HCT116 (cell line): ENCODE results near the gene CFAP58. TPM values are rescaled to one million over a fixed set of nuclear protein-coding genes. Genes with fewer than 3 reads are reported as not detected.

ENCODE experiments used
- ATAC-seq: fragments of 200-7000 bp; cut with Tn5 transposase; 2 replicates; pipeline ENCODE4 v1.9.1; 2020; ENCODE audit warnings: mild to moderate bottlenecking, moderate library complexity
- BruUV-seq: library from RNA; stranded (reverse); fragments of 400-500 nt; replicated peaks from 2 replicates; lab custom pipeline; 2021; lab: Mats Ljungman, UMichigan
- CTCF ChIA-PET: fragments of 300-600 bp; sonication (Branson Sonifier 250); formaldehyde crosslinking; loops from one replicate; lab custom pipeline; 2021; ENCODE audit warnings: antibody characterized with exemption; lab: Charles Lee
- POLR2A ChIA-PET: fragments of 300-600, 350-600 bp; sonication (Branson Sonifier 250); formaldehyde crosslinking; loops from one replicate; lab custom pipeline; 2021; ENCODE audit warnings: antibody characterized with exemption; lab: Charles Lee
- RAD21 ChIA-PET, 2 experiments: fragments of 300-600 bp; sonication (Branson Sonifier 250); formaldehyde crosslinking; loops; one replicate each; lab custom pipeline; 2023; ENCODE audit warnings: low total read pairs in 2 of 2; ENCODE audit not compliant: uncharacterized antibody in 2 of 2, unreplicated experiment in 2 of 2, low non-redundant PET in 1 of 2; lab: Charles Lee
- DNase-seq: peaks from one replicate; pipeline ENCODE4 v3.0.0-alpha.2; 2010; ENCODE audit warnings: low read depth, low spot score
- H2AFZ ChIP-seq: fragments of 200-600 bp; shearing (Covaris generic), sonication (generic); 2 replicates; pipeline ENCODE4 v1.6.1; 2017; ENCODE audit warnings: low read depth, mixed run types, mixed read lengths, antibody characterized with exemption, low read length; ENCODE audit not compliant: poor library complexity, severe bottlenecking
- H3K27ac ChIP-seq: 2 replicates; pipeline ENCODE4 v1.5.1; 2012; ENCODE audit warnings: low read depth, low read length
- H3K27me3 ChIP-seq: fragments of 200-600 bp; sonication (generic); 2 replicates; pipeline ENCODE4 v1.6.1; 2016; ENCODE audit warnings: mixed run types, low read length, mixed read lengths; ENCODE audit not compliant: insufficient read depth
- H3K36me3 ChIP-seq, 2 experiments: fragments of 200-500 bp in 1 of 2; fragments of 200-600 bp in 1 of 2; sonication (Bioruptor generic) in 1 of 2; sonication (generic) in 1 of 2; 2 replicates each; pipeline versions ENCODE4 v1.5.1 to v1.6.1; 2014 to 2016; ENCODE audit warnings: low read length in 2 of 2, inconsistent platforms in 1 of 2, mixed read lengths in 1 of 2, mixed run types in 1 of 2; ENCODE audit not compliant: insufficient read depth in 2 of 2, control insufficient read depth in 1 of 2
- H3K4me1 ChIP-seq, 2 experiments: fragments of 200-600 bp in 1 of 2; sonication (generic) in 1 of 2; 2 replicates each; pipeline versions ENCODE4 v1.5.1 to v1.6.1; 2012 to 2017; ENCODE audit warnings: low read length in 2 of 2, inconsistent platforms in 1 of 2, mild to moderate bottlenecking in 1 of 2, mixed read lengths in 1 of 2, mixed run types in 1 of 2, moderate library complexity in 1 of 2; ENCODE audit not compliant: insufficient read depth in 2 of 2, control insufficient read depth in 1 of 2
- H3K4me2 ChIP-seq: fragments of 200-600 bp; sonication (generic); 2 replicates; pipeline ENCODE4 v1.6.1; 2017; ENCODE audit warnings: mixed run types, low read length, mixed read lengths
- H3K4me3 ChIP-seq, 2 experiments: fragments of 200-600 bp in 1 of 2; sonication (generic) in 1 of 2; replicated peaks in 1 of 2; 2 replicates each; pipeline ENCODE4 v1.5.1; 2011 to 2016; ENCODE audit warnings: low read length in 2 of 2, control low read depth in 1 of 2, low read depth in 1 of 2, mild to moderate bottlenecking in 1 of 2, mixed read lengths in 1 of 2, mixed run types in 1 of 2
- H3K79me2 ChIP-seq: fragments of 200-600 bp; sonication (generic); 2 replicates; pipeline ENCODE4 v1.6.1; 2017; ENCODE audit warnings: mild to moderate bottlenecking, mixed run types, low read length, moderate library complexity, mixed read lengths; ENCODE audit not compliant: insufficient read depth
- H3K9ac ChIP-seq: fragments of 200-600 bp; sonication (generic); 2 replicates; pipeline ENCODE4 v1.6.1; 2016; ENCODE audit warnings: low read length, mixed read lengths
- H3K9me2 ChIP-seq: fragments of 200-600 bp; sonication (generic), shearing (Covaris generic); 2 replicates; pipeline ENCODE4 v1.6.1; 2017; ENCODE audit warnings: mixed run types, mild to moderate bottlenecking, moderate library complexity; ENCODE audit not compliant: insufficient read depth
- H3K9me3 ChIP-seq, 2 experiments: fragments of 200-500 bp in 1 of 2; fragments of 200-600 bp in 1 of 2; sonication (Bioruptor generic) in 1 of 2; sonication (generic) in 1 of 2; 2 replicates each; pipeline ENCODE4 v1.6.1; 2014 to 2017; ENCODE audit warnings: low read length in 2 of 2, mixed read lengths in 2 of 2, inconsistent platforms in 1 of 2, low read depth in 1 of 2, mild to moderate bottlenecking in 1 of 2, mixed run types in 1 of 2, moderate library complexity in 1 of 2; ENCODE audit not compliant: control insufficient read depth in 1 of 2, insufficient read depth in 1 of 2
- H4K20me1 ChIP-seq: fragments of 200-600 bp; sonication (generic), shearing (Covaris generic); 2 replicates; pipeline ENCODE4 v1.6.1; 2017; ENCODE audit warnings: mixed run types, mild to moderate bottlenecking, moderate library complexity; ENCODE audit not compliant: insufficient read depth
- ATF3 ChIP-seq: IDR thresholded peaks from 2 replicates; pipeline ENCODE4 v1.6.1; 2012
- CBX3 ChIP-seq: IDR thresholded peaks from 2 replicates; pipeline ENCODE4 v1.6.1; 2012; ENCODE audit warnings: low read depth
- CEBPB ChIP-seq: IDR thresholded peaks from 2 replicates; pipeline ENCODE4 v1.6.1; 2012; ENCODE audit warnings: low read depth
- EGR1 ChIP-seq: IDR thresholded peaks from 2 replicates; pipeline ENCODE4 v1.6.1; 2012; ENCODE audit warnings: low read depth
- ELF1 ChIP-seq: IDR thresholded peaks from 2 replicates; pipeline ENCODE4 v1.6.1; 2012; ENCODE audit warnings: low read depth, borderline replicate concordance
- EZH2phosphoT487 ChIP-seq: fragments of 200-600 bp; IDR thresholded peaks from 2 replicates; pipeline ENCODE4 v1.6.1; 2018; ENCODE audit warnings: antibody characterized with exemption, borderline replicate concordance
- FOSL1 ChIP-seq: IDR thresholded peaks from 2 replicates; pipeline ENCODE4 v1.6.1; 2012; ENCODE audit warnings: low read depth
- JUND ChIP-seq: IDR thresholded peaks from 2 replicates; pipeline ENCODE4 v1.6.1; 2012
- POLR2A ChIP-seq: IDR thresholded peaks from 2 replicates; pipeline ENCODE4 v1.7.0; 2011; ENCODE audit warnings: borderline replicate concordance; ENCODE audit not compliant: insufficient read depth, insufficient read length; ENCODE audit errors: extremely low read depth
- POLR2AphosphoS5 ChIP-seq: IDR thresholded peaks from 2 replicates; pipeline ENCODE4 v1.6.1; 2011; ENCODE audit warnings: mild to moderate bottlenecking, low read depth, low read length, moderate library complexity
- RAD21 ChIP-seq: IDR thresholded peaks from 2 replicates; pipeline ENCODE4 v1.6.1; 2012; ENCODE audit warnings: low read depth, mild to moderate bottlenecking
- REST ChIP-seq: IDR thresholded peaks from 2 replicates; pipeline ENCODE4 v1.6.1; 2012; ENCODE audit warnings: low read depth
- SP1 ChIP-seq: IDR thresholded peaks from 2 replicates; pipeline ENCODE4 v1.6.1; 2012; ENCODE audit warnings: low read depth
- SRF ChIP-seq: IDR thresholded peaks from 2 replicates; pipeline ENCODE4 v1.6.1; 2012; ENCODE audit warnings: low read depth
- TCF7L2 ChIP-seq: IDR thresholded peaks from 2 replicates; pipeline ENCODE4 v1.7.0; 2011; ENCODE audit warnings: borderline replicate concordance, inconsistent platforms; ENCODE audit not compliant: insufficient read depth, insufficient read length; ENCODE audit errors: extremely low read depth
- YY1 ChIP-seq: IDR thresholded peaks from 2 replicates; pipeline ENCODE4 v1.6.1; 2011; ENCODE audit warnings: low read length, low read depth, moderate library complexity, mild to moderate bottlenecking; ENCODE audit not compliant: insufficient replicate concordance; ENCODE audit errors: extremely low read depth
- ZFX ChIP-seq: fragments of 450-650 bp; IDR thresholded peaks from 2 replicates; pipeline ENCODE4 v1.6.1; 2017
- ZNF274 ChIP-seq: fragments of 200-500 bp; sonication (Bioruptor generic); IDR thresholded peaks from 2 replicates; pipeline ENCODE4 v1.6.1; 2014; ENCODE audit warnings: mild to moderate bottlenecking, low read depth, low read length, inconsistent platforms
- intact Hi-C: fragments of 100-400 bp; cut with micrococcal nuclease; formaldehyde crosslinking; loops from 2 replicates; pipeline ENCODE4 v1.10.0; 2022
- total RNA-seq: library from RNA; stranded (reverse); gene quantifications from one replicate; pipeline ENCODE4 v1.2.1, GENCODE V29; 2021; ENCODE audit not compliant: unreplicated experiment
- TF ChIP-seq, protein P1 (sequence below): IDR thresholded peaks from 2 replicates; pipeline ENCODE4 v1.6.1; 2012
- TF ChIP-seq, protein P2 (sequence below): IDR thresholded peaks from 2 replicates; pipeline ENCODE4 v1.6.1; 2011; ENCODE audit warnings: mild to moderate bottlenecking, low read length, moderate library complexity; ENCODE audit not compliant: insufficient replicate concordance; ENCODE audit errors: extremely low read depth

Gene CFAP58
- total RNA-seq, 1 experiment from 2014 or later = 0.91 TPM

GRCh38 chr10:104328646-104328895 is 25.1 kb upstream of the CFAP58 start:
- H3K9ac ChIP-seq = peak overlapping the region; percentile 64
- H3K4me2 ChIP-seq = peak overlapping the region; percentile 85
- no peaks in the 10 kb centered on the region for H3K36me3 ChIP-seq
- TF ChIP-seq ZNF274 (no peak), SRF (no peak), RAD21 (no peak), YY1 (no peak), ELF1 (no peak), CBX3 (no peak), JUND (no peak), EGR1 (no peak), POLR2AphosphoS5 (no peak), EZH2phosphoT487 (no peak), ZFX (no peak), POLR2A (no peak), REST (no peak), ATF3 (no peak), FOSL1 (no peak), CEBPB (no peak), SP1 (no peak), TCF7L2 (no peak)
- TF ChIP-seq, protein P1, sequence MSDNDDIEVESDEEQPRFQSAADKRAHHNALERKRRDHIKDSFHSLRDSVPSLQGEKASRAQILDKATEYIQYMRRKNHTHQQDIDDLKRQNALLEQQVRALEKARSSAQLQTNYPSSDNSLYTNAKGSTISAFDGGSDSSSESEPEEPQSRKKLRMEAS = no peak
- TF ChIP-seq, protein P2, sequence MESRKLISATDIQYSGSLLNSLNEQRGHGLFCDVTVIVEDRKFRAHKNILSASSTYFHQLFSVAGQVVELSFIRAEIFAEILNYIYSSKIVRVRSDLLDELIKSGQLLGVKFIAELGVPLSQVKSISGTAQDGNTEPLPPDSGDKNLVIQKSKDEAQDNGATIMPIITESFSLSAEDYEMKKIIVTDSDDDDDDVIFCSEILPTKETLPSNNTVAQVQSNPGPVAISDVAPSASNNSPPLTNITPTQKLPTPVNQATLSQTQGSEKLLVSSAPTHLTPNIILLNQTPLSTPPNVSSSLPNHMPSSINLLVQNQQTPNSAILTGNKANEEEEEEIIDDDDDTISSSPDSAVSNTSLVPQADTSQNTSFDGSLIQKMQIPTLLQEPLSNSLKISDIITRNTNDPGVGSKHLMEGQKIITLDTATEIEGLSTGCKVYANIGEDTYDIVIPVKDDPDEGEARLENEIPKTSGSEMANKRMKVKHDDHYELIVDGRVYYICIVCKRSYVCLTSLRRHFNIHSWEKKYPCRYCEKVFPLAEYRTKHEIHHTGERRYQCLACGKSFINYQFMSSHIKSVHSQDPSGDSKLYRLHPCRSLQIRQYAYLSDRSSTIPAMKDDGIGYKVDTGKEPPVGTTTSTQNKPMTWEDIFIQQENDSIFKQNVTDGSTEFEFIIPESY = no peak
- H3K9me2 ChIP-seq = no peaks in the 10 kb centered on the region
- ChIA-PET RAD21 (no interaction called here), CTCF (interaction anchor here (1.4 kb wide), 1 partner anchor 25 kb away, joined by 3 read pairs; the partner anchor contains the start of gene CFAP58), POLR2A (no interaction called here)
- H3K4me3 ChIP-seq = peak overlapping the region; percentile 21 to 51
- H2AFZ ChIP-seq = no peak overlapping the region
- ATAC-seq = no peak
- no peaks in the 10 kb centered on the region for H4K20me1 ChIP-seq
- no peaks in the 10 kb centered on the region for H3K9me3 ChIP-seq
- BruUV-seq = no TSS peak
- no peak for DNase-seq
- H3K27me3 ChIP-seq = no peaks in the 10 kb centered on the region
- H3K27ac ChIP-seq = peak overlapping the region; percentile 87
- peaks cover 76% of the 10 kb centered on the region for H3K79me2 ChIP-seq
- peaks cover 61 to 64% of the 10 kb centered on the region in 2 experiments for H3K4me1 ChIP-seq
- intact Hi-C loops = no loop called here
